Measurements from ENCODE around the gene TENM3. TPM values are rescaled to one million over a fixed set of nuclear protein-coding genes. Genes with fewer than 3 reads are reported as not detected.

The TENM3 gene
- total and polyA plus RNA-seq, 2 donors from 2014 or later: 0.58 to 6.8 TPM

DNA sequence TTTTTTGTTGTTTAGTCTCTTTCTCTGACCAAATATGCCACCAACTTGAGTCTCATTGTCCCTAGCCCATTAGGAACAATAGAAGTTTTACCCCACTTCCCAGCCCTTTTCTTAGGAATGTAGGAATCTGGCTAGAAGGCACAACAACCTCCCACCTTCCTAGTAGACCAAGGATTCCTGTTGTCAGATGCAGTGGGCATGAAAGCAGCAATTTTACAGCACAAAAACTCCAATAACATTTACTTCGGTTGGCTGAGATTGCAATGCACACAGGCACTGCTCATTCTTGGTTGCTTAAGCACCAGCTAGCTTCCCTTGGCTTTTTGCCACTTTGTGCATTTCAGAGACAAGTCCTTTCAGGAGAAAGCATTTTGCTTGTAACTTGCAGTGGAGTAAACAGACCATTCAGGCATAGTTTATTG is 312.8 kb downstream of the TENM3 start:
- intact Hi-C loops (cut with DNase I): no loop called here
- no peaks in the 10 kb centered on the region for H3K9me3 ChIP-seq (ENCODE audit: control insufficient read depth in 2 of 3, insufficient read depth in 1 of 3, low read length in 3 of 3)
- no peak for FAIRE-seq

DNA sequence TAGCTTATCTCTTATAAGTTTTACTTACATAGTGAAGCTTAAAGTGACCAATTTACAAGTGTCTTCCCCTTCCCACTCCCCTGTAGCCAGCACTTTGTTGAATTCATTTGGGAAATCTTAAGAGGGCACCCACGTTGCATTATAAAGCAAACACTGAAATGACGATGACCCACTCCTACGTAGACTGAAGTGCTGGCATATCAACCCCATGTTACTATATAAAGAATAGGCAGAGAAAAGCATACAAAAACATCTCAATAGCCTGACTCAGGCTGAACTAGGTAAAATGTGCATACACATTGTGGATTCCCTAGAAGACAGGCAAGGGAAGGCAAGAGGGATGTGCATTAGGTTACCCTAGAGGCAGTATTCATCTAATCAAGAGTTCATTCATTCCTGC is 313.4 kb downstream of the TENM3 start:
- no peaks in the 10 kb centered on the region for H3K36me3 ChIP-seq (ENCODE audit: control insufficient read depth in 2 of 3, insufficient read depth in 3 of 3, low read length in 3 of 3)
- no peak overlapping the region for H3K9ac ChIP-seq (ENCODE audit: low read length in 3 of 3)
- H3K27ac ChIP-seq (ENCODE audit: low read depth in 2 of 2, low read length in 2 of 2): no peak overlapping the region
- DNase-seq (no peak), FAIRE-seq (no peak)
- TF ChIP-seq, protein P1, sequence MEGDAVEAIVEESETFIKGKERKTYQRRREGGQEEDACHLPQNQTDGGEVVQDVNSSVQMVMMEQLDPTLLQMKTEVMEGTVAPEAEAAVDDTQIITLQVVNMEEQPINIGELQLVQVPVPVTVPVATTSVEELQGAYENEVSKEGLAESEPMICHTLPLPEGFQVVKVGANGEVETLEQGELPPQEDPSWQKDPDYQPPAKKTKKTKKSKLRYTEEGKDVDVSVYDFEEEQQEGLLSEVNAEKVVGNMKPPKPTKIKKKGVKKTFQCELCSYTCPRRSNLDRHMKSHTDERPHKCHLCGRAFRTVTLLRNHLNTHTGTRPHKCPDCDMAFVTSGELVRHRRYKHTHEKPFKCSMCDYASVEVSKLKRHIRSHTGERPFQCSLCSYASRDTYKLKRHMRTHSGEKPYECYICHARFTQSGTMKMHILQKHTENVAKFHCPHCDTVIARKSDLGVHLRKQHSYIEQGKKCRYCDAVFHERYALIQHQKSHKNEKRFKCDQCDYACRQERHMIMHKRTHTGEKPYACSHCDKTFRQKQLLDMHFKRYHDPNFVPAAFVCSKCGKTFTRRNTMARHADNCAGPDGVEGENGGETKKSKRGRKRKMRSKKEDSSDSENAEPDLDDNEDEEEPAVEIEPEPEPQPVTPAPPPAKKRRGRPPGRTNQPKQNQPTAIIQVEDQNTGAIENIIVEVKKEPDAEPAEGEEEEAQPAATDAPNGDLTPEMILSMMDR (IDR thresholded peaks at IDR 0.05; ENCODE audit: borderline replicate concordance, extremely low read depth, insufficient read depth): no peak
- no peak overlapping the region for H3K4me3 ChIP-seq (ENCODE audit: low read length in 3 of 3)
- H3K9me3 ChIP-seq (ENCODE audit: control insufficient read depth in 2 of 3, insufficient read depth in 1 of 3, low read length in 3 of 3): no peaks in the 10 kb centered on the region
- intact Hi-C loops (cut with DNase I): no loop called here
- no peaks in the 10 kb centered on the region for H3K4me1 ChIP-seq (ENCODE audit: control insufficient read depth in 2 of 3, insufficient read depth in 2 of 3, low read depth in 1 of 3, low read length in 3 of 3)
- H3K27me3 ChIP-seq (ENCODE audit: control insufficient read depth, insufficient read depth, low read length): no peaks in the 10 kb centered on the region

More for the DNA sequence above, 312.8 kb downstream of the TENM3 start:
- H3K4me3 ChIP-seq (ENCODE audit: low read length in 3 of 3): no peak overlapping the region
- H3K36me3 ChIP-seq (ENCODE audit: control insufficient read depth in 2 of 3, insufficient read depth in 3 of 3, low read length in 3 of 3): no peaks in the 10 kb centered on the region
- H3K27me3 ChIP-seq (ENCODE audit: control insufficient read depth, insufficient read depth, low read length): no peaks in the 10 kb centered on the region
- TF ChIP-seq, protein P1 (IDR thresholded peaks at IDR 0.05; ENCODE audit: borderline replicate concordance, extremely low read depth, insufficient read depth): no peak
- DNase-seq: peak in 2 of 5 donors; percentile 42 to 53
- H3K4me1 ChIP-seq (ENCODE audit: control insufficient read depth in 2 of 3, insufficient read depth in 2 of 3, low read depth in 1 of 3, low read length in 3 of 3): no peaks in the 10 kb centered on the region
- no peak overlapping the region for H3K9ac ChIP-seq (ENCODE audit: low read length in 3 of 3)
- no peak overlapping the region for H3K27ac ChIP-seq (ENCODE audit: low read depth in 2 of 2, low read length in 2 of 2)

DNA sequence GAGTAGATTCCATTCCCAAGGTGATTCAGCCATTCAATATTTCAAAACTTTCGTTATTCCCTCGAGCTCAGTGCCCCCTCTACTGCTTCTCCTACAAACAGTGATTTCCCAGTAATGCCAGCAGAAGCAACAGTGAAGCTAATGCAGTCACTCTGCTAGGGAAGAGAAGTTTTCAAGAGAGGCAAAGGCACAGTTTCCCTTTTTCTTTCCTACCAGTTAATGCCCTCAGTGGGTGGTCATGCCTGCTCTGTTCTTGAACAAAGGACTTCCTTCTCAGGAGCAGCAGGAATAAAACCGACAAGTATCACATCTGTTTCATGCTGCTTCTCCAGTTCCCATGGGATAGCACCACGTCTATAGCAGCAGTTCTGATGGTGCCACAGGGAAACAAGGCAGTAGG is 317.2 kb downstream of the TENM3 start:
- no peak for DNase-seq
- no peak for FAIRE-seq
- Histone ChIP-seq H3K9me3 (ENCODE audit: control insufficient read depth in 2 of 3, insufficient read depth in 1 of 3, low read length in 3 of 3) (no peaks in the 10 kb centered on the region), H3K4me1 (ENCODE audit: control insufficient read depth in 2 of 3, insufficient read depth in 2 of 3, low read depth in 1 of 3, low read length in 3 of 3) (no peaks in the 10 kb centered on the region), H3K27me3 (ENCODE audit: control insufficient read depth, insufficient read depth, low read length) (no peaks in the 10 kb centered on the region), H3K9ac (ENCODE audit: low read length in 3 of 3) (no peak overlapping the region), H3K27ac (ENCODE audit: low read depth in 2 of 2, low read length in 2 of 2) (no peak overlapping the region), H3K36me3 (ENCODE audit: control insufficient read depth in 2 of 3, insufficient read depth in 3 of 3, low read length in 3 of 3) (no peaks in the 10 kb centered on the region), H3K4me3 (ENCODE audit: low read length in 3 of 3) (no peak overlapping the region)
- intact Hi-C loops (cut with DNase I): no loop called here
- TF ChIP-seq, protein P1 (IDR thresholded peaks at IDR 0.05; ENCODE audit: borderline replicate concordance, extremely low read depth, insufficient read depth): no peak

DNA sequence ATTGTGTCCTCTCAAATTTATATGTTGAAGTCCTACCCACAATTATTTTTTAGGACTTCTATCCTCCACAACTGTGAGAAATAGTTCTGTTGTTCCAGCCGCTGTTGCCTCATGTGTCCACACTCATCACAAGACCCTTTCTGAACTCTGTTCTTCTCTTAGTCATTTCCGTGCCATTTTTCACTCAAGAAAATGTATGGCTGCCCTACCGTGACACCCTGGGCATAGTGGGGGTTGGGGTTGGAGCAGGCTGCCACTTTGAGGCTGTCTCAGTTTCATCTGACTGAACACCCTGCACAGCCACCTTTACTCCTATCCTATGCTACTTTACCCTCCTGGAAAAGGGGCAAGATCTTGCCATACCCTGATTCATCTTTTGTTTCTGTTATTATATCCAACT is 319.1 kb downstream of the TENM3 start:
- TF ChIP-seq, protein P1 (IDR thresholded peaks at IDR 0.05; ENCODE audit: borderline replicate concordance, extremely low read depth, insufficient read depth): no peak
- no peaks in the 10 kb centered on the region for H3K27me3 ChIP-seq (ENCODE audit: control insufficient read depth, insufficient read depth, low read length)
- H3K4me3 ChIP-seq (ENCODE audit: low read length in 3 of 3): no peak overlapping the region
- H3K4me1 ChIP-seq (ENCODE audit: control insufficient read depth in 2 of 3, insufficient read depth in 2 of 3, low read depth in 1 of 3, low read length in 3 of 3): no peaks in the 10 kb centered on the region
- H3K9me3 ChIP-seq (ENCODE audit: control insufficient read depth in 2 of 3, insufficient read depth in 1 of 3, low read length in 3 of 3): no peaks in the 10 kb centered on the region
- H3K27ac ChIP-seq (ENCODE audit: low read depth in 2 of 2, low read length in 2 of 2): no peak overlapping the region
- FAIRE-seq: no peak
- intact Hi-C loops (cut with DNase I): no loop called here
- no peak overlapping the region for H3K9ac ChIP-seq (ENCODE audit: low read length in 3 of 3)
- no peak for DNase-seq
- no peaks in the 10 kb centered on the region for H3K36me3 ChIP-seq (ENCODE audit: control insufficient read depth in 2 of 3, insufficient read depth in 3 of 3, low read length in 3 of 3)
